Dendritic cell treated with granulocyte-macrophage colony-stimulating factor and Interleukin-4, amounts not matched to agents 40 ng/mL and 50 ng/mL, for 4 days (primary cell): ENCODE data around the gene KCNJ9.

Experiments used
- H3K27ac Mint-ChIP-seq: one replicate; pipeline ENCODE4 v1.8.0; 2022; ENCODE audit warnings: mild to moderate bottlenecking, mixed read lengths
- H3K27me3 Mint-ChIP-seq: one replicate; pipeline ENCODE4 v1.8.0; 2022; ENCODE audit warnings: mild to moderate bottlenecking, mixed read lengths
- H3K36me3 Mint-ChIP-seq: one replicate; pipeline ENCODE4 v1.8.0; 2022; ENCODE audit warnings: low read depth, mixed read lengths
- H3K4me1 Mint-ChIP-seq: one replicate; pipeline ENCODE4 v1.8.0; 2022; ENCODE audit warnings: low read depth, mixed read lengths
- H3K4me3 Mint-ChIP-seq: one replicate; pipeline ENCODE4 v1.8.0; 2022; ENCODE audit warnings: mild to moderate bottlenecking, moderate library complexity, mixed read lengths
- H3K9me3 Mint-ChIP-seq: one replicate; pipeline ENCODE4 v1.8.0; 2022; ENCODE audit warnings: mixed read lengths
- intact Hi-C: fragments of 100-400 bp; cut with micrococcal nuclease; formaldehyde crosslinking; loops from one replicate; pipeline ENCODE4 v1.15.0; 2022

Gene KCNJ9

GRCh38 chr1:160056648-160057169 lies 24.6 kb upstream of the KCNJ9 start:
- no peaks in the 10 kb centered on the region for H3K36me3 Mint-ChIP-seq
- peaks cover 38% of the 10 kb centered on the region for H3K27me3 Mint-ChIP-seq

GRCh38 chr1:160058087-160058486 lies 23.3 kb upstream of the KCNJ9 start:
- Mint-ChIP-seq H3K27ac (no peak overlapping the region), H3K36me3 (no peaks in the 10 kb centered on the region), H3K9me3 (no peaks in the 10 kb centered on the region), H3K4me1 (peaks cover 3% of the 10 kb centered on the region), H3K4me3 (no peak overlapping the region), H3K27me3 (peaks cover 31% of the 10 kb centered on the region)
- intact Hi-C loops: no loop called here

More at GRCh38 chr1:160056648-160057169, 24.6 kb upstream of the KCNJ9 start:
- H3K4me1 Mint-ChIP-seq: no peaks in the 10 kb centered on the region
- H3K9me3 Mint-ChIP-seq: no peaks in the 10 kb centered on the region
- no peak overlapping the region for H3K27ac Mint-ChIP-seq
- intact Hi-C loops: no loop called here
- no peak overlapping the region for H3K4me3 Mint-ChIP-seq

- Mint-ChIP-seq H3K9me3 (no peaks in the 10 kb centered on the region), H3K4me1 (peaks cover 15% of the 10 kb centered on the region), H3K27ac (no peak overlapping the region), H3K36me3 (no peaks in the 10 kb centered on the region), H3K27me3 (peaks cover 18% of the 10 kb centered on the region), H3K4me3 (no peak overlapping the region)
- intact Hi-C loops: no loop called here
Measured at GRCh38 chr1:160061369-160062229, 19.7 kb upstream of the KCNJ9 start.

GRCh38 chr1:160062230-160062532 lies 19.2 kb upstream of the KCNJ9 start:
- intact Hi-C loops: no loop called here
- Mint-ChIP-seq H3K4me3 (no peak overlapping the region), H3K27ac (no peak overlapping the region), H3K9me3 (no peaks in the 10 kb centered on the region), H3K36me3 (no peaks in the 10 kb centered on the region), H3K4me1 (peaks cover 18% of the 10 kb centered on the region), H3K27me3 (peaks cover 23% of the 10 kb centered on the region)

- intact Hi-C loops: no loop called here
- Mint-ChIP-seq H3K4me3 (no peak overlapping the region), H3K27ac (no peak overlapping the region), H3K36me3 (no peaks in the 10 kb centered on the region), H3K9me3 (no peaks in the 10 kb centered on the region), H3K4me1 (peaks cover 23% of the 10 kb centered on the region), H3K27me3 (peaks cover 27% of the 10 kb centered on the region)
Measured at GRCh38 chr1:160063176-160063575, 18.2 kb upstream of the KCNJ9 start.

- intact Hi-C loops: no loop called here
- Mint-ChIP-seq H3K4me1 (peaks cover 23% of the 10 kb centered on the region), H3K4me3 (no peak overlapping the region), H3K27ac (no peak overlapping the region), H3K27me3 (peaks cover 36% of the 10 kb centered on the region), H3K9me3 (no peaks in the 10 kb centered on the region), H3K36me3 (no peaks in the 10 kb centered on the region)
Measured at GRCh38 chr1:160064164-160064563, 17.2 kb upstream of the KCNJ9 start.

- intact Hi-C loops: no loop called here
- peaks cover 42% of the 10 kb centered on the region for H3K27me3 Mint-ChIP-seq
- H3K36me3 Mint-ChIP-seq: no peaks in the 10 kb centered on the region
- H3K4me1 Mint-ChIP-seq: peaks cover 25% of the 10 kb centered on the region
- H3K9me3 Mint-ChIP-seq: no peaks in the 10 kb centered on the region
- no peak overlapping the region for H3K27ac Mint-ChIP-seq
- no peak overlapping the region for H3K4me3 Mint-ChIP-seq
Measured at GRCh38 chr1:160064746-160065145, 16.6 kb upstream of the KCNJ9 start.

GRCh38 chr1:160066829-160067745 lies 14.3 kb upstream of the KCNJ9 start:
- H3K27ac Mint-ChIP-seq: no peak overlapping the region
- H3K4me3 Mint-ChIP-seq: no peak overlapping the region
- peaks cover 43% of the 10 kb centered on the region for H3K4me1 Mint-ChIP-seq
- no peaks in the 10 kb centered on the region for H3K9me3 Mint-ChIP-seq
- H3K27me3 Mint-ChIP-seq: peaks cover 57% of the 10 kb centered on the region
- intact Hi-C loops: no loop called here
- H3K36me3 Mint-ChIP-seq: no peaks in the 10 kb centered on the region

- peaks cover 57% of the 10 kb centered on the region for H3K27me3 Mint-ChIP-seq
- intact Hi-C loops: no loop called here
- no peaks in the 10 kb centered on the region for H3K9me3 Mint-ChIP-seq
- no peaks in the 10 kb centered on the region for H3K36me3 Mint-ChIP-seq
- no peak overlapping the region for H3K27ac Mint-ChIP-seq
- H3K4me1 Mint-ChIP-seq: peaks cover 40% of the 10 kb centered on the region
- no peak overlapping the region for H3K4me3 Mint-ChIP-seq
Measured at GRCh38 chr1:160068225-160068624, 13.1 kb upstream of the KCNJ9 start.

GRCh38 chr1:160069460-160070231 lies 11.7 kb upstream of the KCNJ9 start, which contains the start of gene KCNJ10:
TSS of gene KCNJ10 (minus strand) at chr1:160070160. CDS start at chr1:160042532, 27,628 bp downstream.
- Mint-ChIP-seq H3K27ac (peak within 1 kb of the TSS; percentile 16), H3K4me1 (peaks cover 40% of the 10 kb centered on the region), H3K27me3 (peaks cover 57% of the 10 kb centered on the region), H3K9me3 (no peaks in the 10 kb centered on the region), H3K36me3 (no peaks in the 10 kb centered on the region), H3K4me3 (peak within 1 kb of the TSS; percentile 78)
- intact Hi-C loops: no loop called here

- peak overlapping the region; percentile 78 for H3K4me3 Mint-ChIP-seq
- peaks cover 54% of the 10 kb centered on the region for H3K27me3 Mint-ChIP-seq
- peaks cover 47% of the 10 kb centered on the region for H3K4me1 Mint-ChIP-seq
- H3K27ac Mint-ChIP-seq: no peak overlapping the region
- H3K36me3 Mint-ChIP-seq: no peaks in the 10 kb centered on the region
- intact Hi-C loops: no loop called here
- H3K9me3 Mint-ChIP-seq: no peaks in the 10 kb centered on the region
Measured at GRCh38 chr1:160070243-160071163, 10.8 kb upstream of the KCNJ9 start.

- Mint-ChIP-seq H3K36me3 (no peaks in the 10 kb centered on the region), H3K27me3 (peaks cover 48% of the 10 kb centered on the region), H3K4me3 (no peak overlapping the region), H3K27ac (no peak overlapping the region), H3K4me1 (peaks cover 49% of the 10 kb centered on the region), H3K9me3 (no peaks in the 10 kb centered on the region)
- intact Hi-C loops: no loop called here
Measured at GRCh38 chr1:160071289-160071688, 10.0 kb upstream of the KCNJ9 start.

- Mint-ChIP-seq H3K4me1 (peaks cover 52% of the 10 kb centered on the region), H3K36me3 (no peaks in the 10 kb centered on the region), H3K27me3 (peaks cover 22% of the 10 kb centered on the region), H3K9me3 (peaks cover 8% of the 10 kb centered on the region), H3K4me3 (no peak overlapping the region), H3K27ac (no peak overlapping the region)
- intact Hi-C loops: no loop called here
Measured at GRCh38 chr1:160074865-160075264, 6.5 kb upstream of the KCNJ9 start.
